Activated CD4-positive, alpha-beta T cell treated with anti-CD3 and anti-CD28 coated beads, Interleukin-2, amount 10 ng/mL, durations not matched to agents 7 days and 5 days (primary cell): Measurements from ENCODE around the gene GHRHR. TPM values are rescaled to one million over a fixed set of nuclear protein-coding genes. Genes with fewer than 3 reads are reported as not detected.

Source experiments
- CTCF ChIA-PET: fragments of 350-600 bp; sonication (Branson Sonifier 250); formaldehyde crosslinking; loops from one replicate; lab custom pipeline; 2021; ENCODE audit warnings: antibody characterized with exemption; lab: Charles Lee
- POLR2A ChIA-PET: fragments of 350-600 bp; sonication (Branson Sonifier 250); formaldehyde crosslinking; loops from one replicate; lab custom pipeline; 2021; ENCODE audit warnings: antibody characterized with exemption; lab: Charles Lee
- DNase-seq: peaks from one replicate; pipeline ENCODE4 v3.0.0-alpha.2; 2020
- H3K27ac Mint-ChIP-seq: one replicate; pipeline ENCODE4 v1.8.0; 2021; ENCODE audit warnings: mild to moderate bottlenecking, moderate library complexity, mixed read lengths
- H3K27me3 Mint-ChIP-seq: one replicate; pipeline ENCODE4 v1.8.0; 2021; ENCODE audit warnings: mixed read lengths
- H3K36me3 Mint-ChIP-seq: one replicate; pipeline ENCODE4 v1.8.0; 2021; ENCODE audit warnings: low read depth, mixed read lengths
- H3K4me1 Mint-ChIP-seq: one replicate; pipeline ENCODE4 v1.8.0; 2021; ENCODE audit warnings: mixed read lengths
- H3K4me3 Mint-ChIP-seq: one replicate; pipeline ENCODE4 v1.8.0; 2021; ENCODE audit warnings: mild to moderate bottlenecking, moderate library complexity, mixed read lengths
- H3K9me3 Mint-ChIP-seq: one replicate; pipeline ENCODE4 v1.8.0; 2021; ENCODE audit warnings: mixed read lengths
- total RNA-seq, 2 experiments: library from RNA; stranded (reverse); gene quantifications; one replicate each; pipeline ENCODE4 v1.2.3, GENCODE V29; 2021

GHRHR gene
- total RNA-seq, 2 experiments from 2014 or later = not detected

GRCh38 chr7:30923009-30923773, 40.6 kb upstream of the GHRHR start:
- no peak overlapping the region for H3K27ac Mint-ChIP-seq
- no peak overlapping the region for H3K4me3 Mint-ChIP-seq
- no peaks in the 10 kb centered on the region for H3K9me3 Mint-ChIP-seq
- no peaks in the 10 kb centered on the region for H3K4me1 Mint-ChIP-seq
- H3K27me3 Mint-ChIP-seq = no peaks in the 10 kb centered on the region
- no peaks in the 10 kb centered on the region for H3K36me3 Mint-ChIP-seq
- ChIA-PET POLR2A (interaction anchor here (0.7 kb wide), 1 partner anchor 18 kb away, joined by 3 read pairs; no protein-coding TSS in a partner anchor), CTCF (no interaction called here)
- no peak for DNase-seq

- Mint-ChIP-seq H3K4me1 (no peaks in the 10 kb centered on the region), H3K4me3 (no peak overlapping the region), H3K36me3 (no peaks in the 10 kb centered on the region), H3K27ac (no peak overlapping the region), H3K27me3 (no peaks in the 10 kb centered on the region), H3K9me3 (no peaks in the 10 kb centered on the region)
- no peak for DNase-seq
- ChIA-PET CTCF (interaction anchor here (1.1 to 1.5 kb wide), 3 partner anchors 9 to 60 kb away, joined by 4 to 5 read pairs (median 4); no protein-coding TSS in a partner anchor), POLR2A (interaction anchor here (0.7 kb wide), 1 partner anchor 17 kb away, joined by 3 read pairs; no protein-coding TSS in a partner anchor)
Measured at GRCh38 chr7:30923774-30924413, 39.9 kb upstream of the GHRHR start.

- Mint-ChIP-seq H3K4me1 (no peaks in the 10 kb centered on the region), H3K27me3 (no peaks in the 10 kb centered on the region), H3K9me3 (no peaks in the 10 kb centered on the region), H3K4me3 (no peak overlapping the region), H3K27ac (no peak overlapping the region), H3K36me3 (no peaks in the 10 kb centered on the region)
- CTCF ChIA-PET = interaction anchor here (1.1 to 1.5 kb wide), 3 partner anchors 9 to 59 kb away, joined by 4 to 5 read pairs (median 4); no protein-coding TSS in a partner anchor
- POLR2A ChIA-PET = no interaction called here
- DNase-seq = no peak
Measured at GRCh38 chr7:30924624-30925023, 39.1 kb upstream of the GHRHR start.

- Mint-ChIP-seq H3K9me3 (no peaks in the 10 kb centered on the region), H3K27me3 (no peaks in the 10 kb centered on the region), H3K4me1 (no peaks in the 10 kb centered on the region), H3K4me3 (no peak overlapping the region), H3K27ac (no peak overlapping the region), H3K36me3 (no peaks in the 10 kb centered on the region)
- CTCF ChIA-PET = interaction anchor here (1.1 to 1.5 kb wide), 3 partner anchors 8 to 58 kb away, joined by 4 to 5 read pairs (median 4); no protein-coding TSS in a partner anchor
- no peak for DNase-seq
- POLR2A ChIA-PET = no interaction called here
Measured at GRCh38 chr7:30925117-30925516, 38.6 kb upstream of the GHRHR start.

- no peaks in the 10 kb centered on the region for H3K4me1 Mint-ChIP-seq
- no peaks in the 10 kb centered on the region for H3K27me3 Mint-ChIP-seq
- no peak for DNase-seq
- no peaks in the 10 kb centered on the region for H3K9me3 Mint-ChIP-seq
- no peak overlapping the region for H3K27ac Mint-ChIP-seq
- CTCF ChIA-PET = no interaction called here
- no peaks in the 10 kb centered on the region for H3K36me3 Mint-ChIP-seq
- no peak overlapping the region for H3K4me3 Mint-ChIP-seq
- POLR2A ChIA-PET = no interaction called here
Measured at GRCh38 chr7:30925913-30926312, 37.8 kb upstream of the GHRHR start.

- Mint-ChIP-seq H3K9me3 (no peaks in the 10 kb centered on the region), H3K27ac (no peak overlapping the region), H3K36me3 (no peaks in the 10 kb centered on the region), H3K4me3 (no peak overlapping the region), H3K4me1 (no peaks in the 10 kb centered on the region), H3K27me3 (no peaks in the 10 kb centered on the region)
- ChIA-PET CTCF (no interaction called here), POLR2A (no interaction called here)
- DNase-seq = no peak
Measured at GRCh38 chr7:30926313-30926712, 37.4 kb upstream of the GHRHR start.

GRCh38 chr7:30927040-30927439, 36.7 kb upstream of the GHRHR start:
- Mint-ChIP-seq H3K4me1 (no peaks in the 10 kb centered on the region), H3K27ac (no peak overlapping the region), H3K4me3 (no peak overlapping the region), H3K27me3 (no peaks in the 10 kb centered on the region), H3K9me3 (no peaks in the 10 kb centered on the region), H3K36me3 (no peaks in the 10 kb centered on the region)
- no peak for DNase-seq
- CTCF ChIA-PET = no interaction called here
- POLR2A ChIA-PET = no interaction called here

GRCh38 chr7:30927559-30927958, 36.2 kb upstream of the GHRHR start:
- H3K27me3 Mint-ChIP-seq = no peaks in the 10 kb centered on the region
- H3K4me1 Mint-ChIP-seq = no peaks in the 10 kb centered on the region
- ChIA-PET CTCF (no interaction called here), POLR2A (no interaction called here)
- no peak overlapping the region for H3K4me3 Mint-ChIP-seq
- H3K36me3 Mint-ChIP-seq = no peaks in the 10 kb centered on the region
- no peak overlapping the region for H3K27ac Mint-ChIP-seq
- H3K9me3 Mint-ChIP-seq = no peaks in the 10 kb centered on the region
- DNase-seq = no peak

GRCh38 chr7:30928254-30928872, 35.4 kb upstream of the GHRHR start:
- no peak overlapping the region for H3K4me3 Mint-ChIP-seq
- ChIA-PET CTCF (interaction anchor here (1.7 kb wide), 1 partner anchor 10 kb away, joined by 5 read pairs; no protein-coding TSS in a partner anchor), POLR2A (no interaction called here)
- DNase-seq = no peak
- H3K27ac Mint-ChIP-seq = no peak overlapping the region
- H3K4me1 Mint-ChIP-seq = no peaks in the 10 kb centered on the region
- no peaks in the 10 kb centered on the region for H3K36me3 Mint-ChIP-seq
- no peaks in the 10 kb centered on the region for H3K9me3 Mint-ChIP-seq
- H3K27me3 Mint-ChIP-seq = no peaks in the 10 kb centered on the region

GRCh38 chr7:30929686-30930085, 34.1 kb upstream of the GHRHR start:
- Mint-ChIP-seq H3K4me1 (no peaks in the 10 kb centered on the region), H3K36me3 (no peaks in the 10 kb centered on the region), H3K4me3 (no peak overlapping the region), H3K27me3 (no peaks in the 10 kb centered on the region), H3K27ac (no peak overlapping the region), H3K9me3 (no peaks in the 10 kb centered on the region)
- ChIA-PET CTCF (interaction anchor here (0.8 to 1.7 kb wide), 2 partner anchors 9 kb away, joined by 5 to 6 read pairs; no protein-coding TSS in a partner anchor), POLR2A (no interaction called here)
- DNase-seq = no peak

- H3K4me1 Mint-ChIP-seq = no peaks in the 10 kb centered on the region
- DNase-seq = no peak
- POLR2A ChIA-PET = no interaction called here
- no peak overlapping the region for H3K4me3 Mint-ChIP-seq
- no peaks in the 10 kb centered on the region for H3K27me3 Mint-ChIP-seq
- H3K36me3 Mint-ChIP-seq = no peaks in the 10 kb centered on the region
- no peak overlapping the region for H3K27ac Mint-ChIP-seq
- H3K9me3 Mint-ChIP-seq = no peaks in the 10 kb centered on the region
- CTCF ChIA-PET = interaction anchor here (0.8 to 2.1 kb wide), 2 partner anchors 8 to 9 kb away, joined by 6 to 9 read pairs; no protein-coding TSS in a partner anchor
Measured at GRCh38 chr7:30930621-30931020, 33.1 kb upstream of the GHRHR start.

- H3K27ac Mint-ChIP-seq = no peak overlapping the region
- no peaks in the 10 kb centered on the region for H3K9me3 Mint-ChIP-seq
- no peak overlapping the region for H3K4me3 Mint-ChIP-seq
- no peak for DNase-seq
- H3K27me3 Mint-ChIP-seq = no peaks in the 10 kb centered on the region
- H3K36me3 Mint-ChIP-seq = no peaks in the 10 kb centered on the region
- no peaks in the 10 kb centered on the region for H3K4me1 Mint-ChIP-seq
- ChIA-PET POLR2A (no interaction called here), CTCF (interaction anchor here (2.1 kb wide), 1 partner anchor 10 kb away, joined by 9 read pairs; no protein-coding TSS in a partner anchor)
Measured at GRCh38 chr7:30931161-30931928, 32.4 kb upstream of the GHRHR start.
